SK-N-SH (cell line): ENCODE measurements around the gene SLC38A3. TPM values are rescaled to one million over a fixed set of nuclear protein-coding genes. Genes with fewer than 3 reads are reported as not detected.
A peak's percentile ranks its signal among the peaks of the same experiment; 100 is the strongest.

Experiments used
- CTCF ChIA-PET: fragments of 300-600, 350-600 bp; formaldehyde crosslinking; extraction: SDS; loops from one replicate; lab custom pipeline; 2021; lab: Yijun Ruan, JAX
- POLR2A ChIA-PET: fragments of 350-600 bp; sonication (Branson Sonifier 250); formaldehyde crosslinking; extraction: SDS; loops from one replicate; lab custom pipeline; 2020; ENCODE audit warnings: antibody characterized with exemption, inconsistent platforms; lab: Yijun Ruan, JAX
- DNase-seq: peaks from one replicate; pipeline ENCODE4 v3.0.0; 2012
- H2AFZ ChIP-seq: fragments of 200-600 bp; sonication (generic); 2 replicates; pipeline ENCODE4 v1.8.1; 2016; ENCODE audit warnings: antibody characterized with exemption, mild to moderate bottlenecking, low read depth
- H3F3A ChIP-seq: fragments of 200-600 bp; sonication (generic); replicated peaks from 2 replicates; pipeline ENCODE3; 2016; ENCODE audit warnings: antibody characterized with exemption, mild to moderate bottlenecking; ENCODE audit not compliant: insufficient read depth
- H3K27ac ChIP-seq, 2 experiments: fragments of 200-500 bp in 1 of 2; fragments of 200-600 bp in 1 of 2; sonication (Bioruptor generic) in 1 of 2; sonication (generic), shearing (Covaris generic) in 1 of 2; 2 replicates each; pipeline versions ENCODE4 v1.5.1 to v1.6.1; 2014 to 2016; ENCODE audit warnings: low read depth in 2 of 2, inconsistent platforms in 1 of 2, low read length in 1 of 2, mild to moderate bottlenecking in 1 of 2, mixed read lengths in 1 of 2
- H3K27me3 ChIP-seq: fragments of 200-600 bp; sonication (generic), shearing (Covaris generic); 2 replicates; pipeline ENCODE4 v1.6.1; 2016; ENCODE audit warnings: mixed run types; ENCODE audit not compliant: insufficient read depth
- H3K36me3 ChIP-seq, 2 experiments: fragments of 200-500 bp in 1 of 2; fragments of 200-600 bp in 1 of 2; sonication (Bioruptor generic) in 1 of 2; sonication (generic) in 1 of 2; replicated peaks in 1 of 2; 2 replicates each; pipeline versions ENCODE3 to v1.5.1; 2014 to 2016; ENCODE audit warnings: low read length in 1 of 2, mild to moderate bottlenecking in 1 of 2; ENCODE audit not compliant: insufficient read depth in 2 of 2, control insufficient read depth in 1 of 2
- H3K4me1 ChIP-seq, 2 experiments: fragments of 200-500 bp in 1 of 2; fragments of 200-600 bp in 1 of 2; sonication (Bioruptor generic) in 1 of 2; sonication (generic), shearing (Covaris generic) in 1 of 2; 2 replicates each; pipeline versions ENCODE4 v1.5.1 to v1.6.1; 2014 to 2016; ENCODE audit warnings: low read depth in 1 of 2, low read length in 1 of 2, mixed run types in 1 of 2; ENCODE audit not compliant: insufficient read depth in 2 of 2, control insufficient read depth in 1 of 2
- H3K4me2 ChIP-seq: fragments of 200-600 bp; sonication (generic), shearing (Covaris generic); 2 replicates; pipeline ENCODE4 v1.6.1; 2017; ENCODE audit warnings: mixed run types
- H3K4me3 ChIP-seq, 2 experiments: fragments of 200-500 bp in 1 of 2; fragments of 200-600 bp in 1 of 2; sonication (Bioruptor generic) in 1 of 2; sonication (generic), shearing (Covaris generic) in 1 of 2; 2 replicates each; pipeline versions ENCODE4 v1.5.1 to v1.8.1; 2014 to 2016; ENCODE audit warnings: low read depth in 2 of 2, inconsistent platforms in 1 of 2, low read length in 1 of 2, mild to moderate bottlenecking in 1 of 2, mixed read lengths in 1 of 2, moderate library complexity in 1 of 2
- H3K79me2 ChIP-seq: fragments of 200-600 bp; sonication (generic); 2 replicates; pipeline ENCODE4 v1.8.1; 2017; ENCODE audit warnings: mild to moderate bottlenecking; ENCODE audit not compliant: insufficient read depth
- H3K9ac ChIP-seq: fragments of 200-600 bp; sonication (generic); 2 replicates; pipeline ENCODE4 v1.6.1; 2017; ENCODE audit warnings: mixed run types
- H3K9me2 ChIP-seq: fragments of 200-600 bp; sonication (generic); 2 replicates; pipeline ENCODE4 v1.6.1; 2017; ENCODE audit warnings: mixed run types
- H3K9me3 ChIP-seq: fragments of 200-600 bp; sonication (generic); 2 replicates; pipeline ENCODE4 v1.6.1; 2017; ENCODE audit warnings: mixed run types, mild to moderate bottlenecking, moderate library complexity
- H4K20me1 ChIP-seq: fragments of 200-600 bp; sonication (generic); 2 replicates; pipeline ENCODE4 v1.6.1; 2017; ENCODE audit warnings: mild to moderate bottlenecking, mixed run types; ENCODE audit not compliant: insufficient read depth
- CHD2 ChIP-seq: fragments of 150-350 bp; IDR thresholded peaks from 2 replicates; pipeline ENCODE4 v1.6.1; 2018; ENCODE audit warnings: low read length; ENCODE audit not compliant: partially characterized antibody
- FOXJ3 ChIP-seq: sonication (generic); formaldehyde crosslinking; IDR thresholded peaks from 2 replicates; pipeline ENCODE4 v1.5.1; 2020; ENCODE audit warnings: mild to moderate bottlenecking, missing genetic modification reagents
- GATA2 ChIP-seq: sonication (generic); formaldehyde crosslinking; IDR thresholded peaks from 2 replicates; pipeline ENCODE4 v1.5.0; 2020; ENCODE audit warnings: mild to moderate bottlenecking, missing genetic modification reagents
- MAX ChIP-seq: IDR thresholded peaks from 2 replicates; pipeline ENCODE4 v1.4.0; 2012; ENCODE audit warnings: low read depth
- MEF2A ChIP-seq: IDR thresholded peaks from 2 replicates; pipeline ENCODE4 v1.4.0; 2012; ENCODE audit warnings: low read depth, borderline replicate concordance
- RAD21 ChIP-seq: IDR thresholded peaks from 2 replicates; pipeline ENCODE4 v1.6.1; 2012; ENCODE audit warnings: mild to moderate bottlenecking, low read length
- REST ChIP-seq: IDR thresholded peaks from 2 replicates; pipeline ENCODE4 v1.6.1; 2012; ENCODE audit warnings: mild to moderate bottlenecking, low read depth, low read length, moderate library complexity
- RXRA ChIP-seq: IDR thresholded peaks from 2 replicates; pipeline ENCODE4 v1.4.0; 2012; ENCODE audit warnings: low read depth, mild to moderate bottlenecking, borderline replicate concordance
- USF1 ChIP-seq: IDR thresholded peaks from 2 replicates; pipeline ENCODE4 v1.4.0; 2012; ENCODE audit warnings: low read depth, borderline replicate concordance
- WGBS: methylation state at CpG from one replicate; pipeline ENCODE4 v1.1.6; 2017; ENCODE audit warnings: low lambda C conversion rate; 5-methylcytosine and 5-hydroxymethylcytosine counted together
- polyA plus RNA-seq, 3 experiments: library from polyadenylated mRNA; depleted of rRNA; stranded (reverse); fragments of >200 nt; gene quantifications; 2 replicates each; pipeline ENCODE4 v1.2.3, GENCODE V29; 2012
- TF ChIP-seq, protein P1 (sequence below): fragments of 150-350 bp; IDR thresholded peaks from 2 replicates; pipeline ENCODE4 v1.6.1; 2016; ENCODE audit warnings: mild to moderate bottlenecking, low read depth, low read length
- TF ChIP-seq, protein P2 (sequence below): IDR thresholded peaks from 2 replicates; pipeline ENCODE4; 2012

Gene SLC38A3
- polyA plus RNA-seq (2012; rRNA removed): 0.84 and 0.89 TPM in 2 replicates
- 0.15 and 0.29 TPM in 2 replicates for polyA plus RNA-seq (2012; cell fraction: cytosol; rRNA removed)
- 1.6 and 2.0 TPM in 2 replicates for polyA plus RNA-seq (2012; cell fraction: nucleus; rRNA removed)

- POLR2A ChIA-PET: interaction anchor here (1.3 to 1.4 kb wide), 2 partner anchors 9 to 11 kb away, joined by 3 to 4 read pairs; no protein-coding TSS in a partner anchor
- CTCF ChIA-PET: interaction anchor here (1.1 to 61.6 kb wide), 8 partner anchors 7 to 84 kb away, joined by 3 to 1375 read pairs (median 13); partner anchors contain the start of gene GNAT1
- Histone ChIP-seq H2AFZ (peak within 1 kb of the TSS; percentile 63; the same call in 1 of the 2 replicates), H3K9me2 (no peaks in the 10 kb centered on the region), H3K27me3 (peaks cover 28% of the 10 kb centered on the region), H4K20me1 (no peaks in the 10 kb centered on the region), H3K4me3 (peak within 1 kb of the TSS; percentile 47 to 48; a peak in 3 of 4 replicates), H3K27ac (no peak within 1 kb of the TSS), H3K9ac (no peak within 1 kb of the TSS), H3K9me3 (no peaks in the 10 kb centered on the region), H3K4me2 (peak within 1 kb of the TSS; percentile 75; the same call in 1 of the 2 replicates), H3F3A (no peaks in the 10 kb centered on the region), H3K36me3 (no peaks in the 10 kb centered on the region), H3K79me2 (no peaks in the 10 kb centered on the region), H3K4me1 (peaks cover 0 to 11% of the 10 kb centered on the region in 2 experiments; a peak in 1 of 4 replicates)
- 21% methylated on average over 11 of the region's 41 CpGs for WGBS
- DNase-seq: peak; percentile 97
- TF ChIP-seq CHD2 (no peak), MEF2A (no peak), FOXJ3 (CRISPR knock-in tag) (no peak), USF1 (no peak), RXRA (no peak), GATA2 (CRISPR knock-in tag) (no peak)
- TF ChIP-seq, protein P1, sequence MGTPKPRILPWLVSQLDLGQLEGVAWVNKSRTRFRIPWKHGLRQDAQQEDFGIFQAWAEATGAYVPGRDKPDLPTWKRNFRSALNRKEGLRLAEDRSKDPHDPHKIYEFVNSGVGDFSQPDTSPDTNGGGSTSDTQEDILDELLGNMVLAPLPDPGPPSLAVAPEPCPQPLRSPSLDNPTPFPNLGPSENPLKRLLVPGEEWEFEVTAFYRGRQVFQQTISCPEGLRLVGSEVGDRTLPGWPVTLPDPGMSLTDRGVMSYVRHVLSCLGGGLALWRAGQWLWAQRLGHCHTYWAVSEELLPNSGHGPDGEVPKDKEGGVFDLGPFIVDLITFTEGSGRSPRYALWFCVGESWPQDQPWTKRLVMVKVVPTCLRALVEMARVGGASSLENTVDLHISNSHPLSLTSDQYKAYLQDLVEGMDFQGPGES: no peak
Observed at GRCh38 chr3:50204804-50205412, at the start of gene SLC38A3. Gene SLC38A3, plus strand, starts transcription at chr3:50205271. Its CDS starts 8,929 bp downstream, at chr3:50214200.

- no peaks in the 10 kb centered on the region for H3K9me2 ChIP-seq
- ChIA-PET CTCF (interaction anchor here (1.1 to 2.4 kb wide), 10 partner anchors 10 to 119 kb away, joined by 3 to 20 read pairs (median 5); no protein-coding TSS in a partner anchor), POLR2A (no interaction called here)
- peaks cover 26% of the 10 kb centered on the region for H3K79me2 ChIP-seq
- H3F3A ChIP-seq: no peaks in the 10 kb centered on the region
- no peaks in the 10 kb centered on the region for H3K27me3 ChIP-seq
- H3K27ac ChIP-seq: no peak overlapping the region
- peak overlapping the region; percentile 54; the same call in 1 of the 2 replicates for H3K9ac ChIP-seq
- H3K9me3 ChIP-seq: no peaks in the 10 kb centered on the region
- 23% methylated on average over 4 of the region's 37 CpGs for WGBS
- peak overlapping the region; percentile 64 to 67 for H3K4me3 ChIP-seq
- peaks cover 22 to 43% of the 10 kb centered on the region in 2 experiments; a peak in 2 of 4 replicates for H3K4me1 ChIP-seq
- no peak overlapping the region for H2AFZ ChIP-seq
- DNase-seq: no peak
- peak overlapping the region; percentile 89 for H3K4me2 ChIP-seq
- TF ChIP-seq MAX (no peak), RAD21 (no peak), REST (no peak), RXRA (no peak)
- TF ChIP-seq, protein P2, sequence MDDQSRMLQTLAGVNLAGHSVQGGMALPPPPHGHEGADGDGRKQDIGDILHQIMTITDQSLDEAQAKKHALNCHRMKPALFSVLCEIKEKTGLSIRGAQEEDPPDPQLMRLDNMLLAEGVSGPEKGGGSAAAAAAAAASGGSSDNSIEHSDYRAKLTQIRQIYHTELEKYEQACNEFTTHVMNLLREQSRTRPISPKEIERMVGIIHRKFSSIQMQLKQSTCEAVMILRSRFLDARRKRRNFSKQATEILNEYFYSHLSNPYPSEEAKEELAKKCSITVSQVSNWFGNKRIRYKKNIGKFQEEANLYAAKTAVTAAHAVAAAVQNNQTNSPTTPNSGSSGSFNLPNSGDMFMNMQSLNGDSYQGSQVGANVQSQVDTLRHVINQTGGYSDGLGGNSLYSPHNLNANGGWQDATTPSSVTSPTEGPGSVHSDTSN: no peak
- peaks cover 0 to 3% of the 10 kb centered on the region in 2 experiments for H3K36me3 ChIP-seq
- H4K20me1 ChIP-seq: no peaks in the 10 kb centered on the region
Observed at GRCh38 chr3:50155491-50155878, 49.6 kb upstream of the SLC38A3 start.
